Parathyroid adenoma (tissue), 2 donors: Measurements from ENCODE around the gene PTGFRN.

Experiments used
- H2AFZ ChIP-seq: fragments of 300-600 bp; sonication (generic); one replicate; pipeline ENCODE4 v1.7.0; 2017; ENCODE audit warnings: antibody characterized with exemption, mild to moderate bottlenecking
- H3K27ac ChIP-seq: fragments of 300-600 bp; sonication (generic); one replicate; pipeline ENCODE4 v1.7.0; 2017
- H3K27me3 ChIP-seq: fragments of 300-600 bp; sonication (generic); one replicate; pipeline ENCODE4 v1.7.0; 2017; ENCODE audit warnings: low read length; ENCODE audit not compliant: control insufficient read depth, insufficient read depth
- H3K36me3 ChIP-seq: fragments of 300-600 bp; sonication (generic); one replicate; pipeline ENCODE4 v1.7.0; 2017; ENCODE audit warnings: low read length; ENCODE audit not compliant: control insufficient read depth, insufficient read depth
- H3K4me1 ChIP-seq: fragments of 300-600 bp; sonication (generic); one replicate; pipeline ENCODE4 v1.7.0; 2017; ENCODE audit warnings: control low read depth
- H3K4me2 ChIP-seq: fragments of 300-600 bp; sonication (generic); one replicate; pipeline ENCODE4 v1.7.0; 2017; ENCODE audit warnings: low read length
- H3K4me3 ChIP-seq: fragments of 300-600 bp; sonication (generic); one replicate; pipeline ENCODE4 v1.7.0; 2017; ENCODE audit warnings: low read depth, low read length
- H3K79me2 ChIP-seq: fragments of 300-600 bp; sonication (generic); one replicate; pipeline ENCODE4 v1.7.0; 2017; ENCODE audit warnings: control low read depth
- H3K9ac ChIP-seq: fragments of 300-600 bp; sonication (generic); one replicate; pipeline ENCODE4 v1.7.0; 2017; ENCODE audit warnings: mild to moderate bottlenecking
- H3K9me3 ChIP-seq: fragments of 300-600 bp; sonication (generic); one replicate; pipeline ENCODE4 v1.7.0; 2017; ENCODE audit warnings: low read length; ENCODE audit not compliant: control insufficient read depth
- CTCF ChIP-seq: fragments of 300-600 bp; sonication (generic); IDR thresholded peaks from one replicate; pipeline ENCODE4 v1.7.0; 2017; ENCODE audit warnings: antibody characterized with exemption, mild to moderate bottlenecking
- donor health status: primary hyperparathyroidism.

Gene PTGFRN

GRCh38 chr1:117014209-117014608 is 104.5 kb downstream of the PTGFRN start:
- Histone ChIP-seq H3K27ac (no peak overlapping the region), H3K79me2 (no peaks in the 10 kb centered on the region), H3K36me3 (no peaks in the 10 kb centered on the region), H3K4me2 (no peak overlapping the region), H3K27me3 (no peaks in the 10 kb centered on the region), H2AFZ (no peak overlapping the region), H3K4me1 (no peaks in the 10 kb centered on the region), H3K4me3 (no peak overlapping the region), H3K9me3 (no peaks in the 10 kb centered on the region), H3K9ac (no peak overlapping the region)
- no peak for TF ChIP-seq CTCF

GRCh38 chr1:117015724-117016123 is 106.0 kb downstream of the PTGFRN start:
- Histone ChIP-seq H3K4me2 (no peak overlapping the region), H3K79me2 (no peaks in the 10 kb centered on the region), H3K9me3 (no peaks in the 10 kb centered on the region), H2AFZ (no peak overlapping the region), H3K27me3 (no peaks in the 10 kb centered on the region), H3K27ac (no peak overlapping the region), H3K4me3 (no peak overlapping the region), H3K4me1 (no peaks in the 10 kb centered on the region), H3K36me3 (no peaks in the 10 kb centered on the region), H3K9ac (no peak overlapping the region)
- no peak for TF ChIP-seq CTCF

GRCh38 chr1:117017062-117017461 is 107.3 kb downstream of the PTGFRN start:
- no peak overlapping the region for H2AFZ ChIP-seq
- H3K9me3 ChIP-seq: no peaks in the 10 kb centered on the region
- no peaks in the 10 kb centered on the region for H3K36me3 ChIP-seq
- no peaks in the 10 kb centered on the region for H3K79me2 ChIP-seq
- H3K4me1 ChIP-seq: no peaks in the 10 kb centered on the region
- TF ChIP-seq CTCF: no peak
- H3K4me3 ChIP-seq: no peak overlapping the region
- no peak overlapping the region for H3K27ac ChIP-seq
- H3K9ac ChIP-seq: no peak overlapping the region
- H3K27me3 ChIP-seq: no peaks in the 10 kb centered on the region
- H3K4me2 ChIP-seq: no peak overlapping the region

GRCh38 chr1:117017648-117018047 is 107.9 kb downstream of the PTGFRN start:
- Histone ChIP-seq H3K9me3 (no peaks in the 10 kb centered on the region), H3K4me3 (no peak overlapping the region), H3K27me3 (no peaks in the 10 kb centered on the region), H3K4me1 (no peaks in the 10 kb centered on the region), H3K27ac (no peak overlapping the region), H3K4me2 (no peak overlapping the region), H3K9ac (no peak overlapping the region), H3K79me2 (no peaks in the 10 kb centered on the region), H2AFZ (no peak overlapping the region), H3K36me3 (no peaks in the 10 kb centered on the region)
- TF ChIP-seq CTCF: no peak

- Histone ChIP-seq H3K4me3 (no peak overlapping the region), H3K4me1 (no peaks in the 10 kb centered on the region), H3K79me2 (no peaks in the 10 kb centered on the region), H3K4me2 (no peak overlapping the region), H3K27me3 (no peaks in the 10 kb centered on the region), H3K36me3 (no peaks in the 10 kb centered on the region), H2AFZ (no peak overlapping the region), H3K9me3 (no peaks in the 10 kb centered on the region), H3K9ac (no peak overlapping the region), H3K27ac (no peak overlapping the region)
- TF ChIP-seq CTCF: no peak
Measured at GRCh38 chr1:117020526-117021156, 110.9 kb downstream of the PTGFRN start.
